Mammary microvascular endothelial cell (primary cell): ENCODE data around the gene DDX20. TPM values are rescaled to one million over a fixed set of nuclear protein-coding genes. Genes with fewer than 3 reads are reported as not detected.

Experiments used
- total RNA-seq: library from RNA; depleted of rRNA; stranded (reverse); fragments of >200 nt; gene quantifications from 2 replicates; pipeline ENCODE4 v1.2.3, GENCODE V29; 2015

Gene DDX20, protein sequence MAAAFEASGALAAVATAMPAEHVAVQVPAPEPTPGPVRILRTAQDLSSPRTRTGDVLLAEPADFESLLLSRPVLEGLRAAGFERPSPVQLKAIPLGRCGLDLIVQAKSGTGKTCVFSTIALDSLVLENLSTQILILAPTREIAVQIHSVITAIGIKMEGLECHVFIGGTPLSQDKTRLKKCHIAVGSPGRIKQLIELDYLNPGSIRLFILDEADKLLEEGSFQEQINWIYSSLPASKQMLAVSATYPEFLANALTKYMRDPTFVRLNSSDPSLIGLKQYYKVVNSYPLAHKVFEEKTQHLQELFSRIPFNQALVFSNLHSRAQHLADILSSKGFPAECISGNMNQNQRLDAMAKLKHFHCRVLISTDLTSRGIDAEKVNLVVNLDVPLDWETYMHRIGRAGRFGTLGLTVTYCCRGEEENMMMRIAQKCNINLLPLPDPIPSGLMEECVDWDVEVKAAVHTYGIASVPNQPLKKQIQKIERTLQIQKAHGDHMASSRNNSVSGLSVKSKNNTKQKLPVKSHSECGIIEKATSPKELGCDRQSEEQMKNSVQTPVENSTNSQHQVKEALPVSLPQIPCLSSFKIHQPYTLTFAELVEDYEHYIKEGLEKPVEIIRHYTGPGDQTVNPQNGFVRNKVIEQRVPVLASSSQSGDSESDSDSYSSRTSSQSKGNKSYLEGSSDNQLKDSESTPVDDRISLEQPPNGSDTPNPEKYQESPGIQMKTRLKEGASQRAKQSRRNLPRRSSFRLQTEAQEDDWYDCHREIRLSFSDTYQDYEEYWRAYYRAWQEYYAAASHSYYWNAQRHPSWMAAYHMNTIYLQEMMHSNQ
- 16.0 and 19.5 TPM in 2 replicates for total RNA-seq

DNA sequence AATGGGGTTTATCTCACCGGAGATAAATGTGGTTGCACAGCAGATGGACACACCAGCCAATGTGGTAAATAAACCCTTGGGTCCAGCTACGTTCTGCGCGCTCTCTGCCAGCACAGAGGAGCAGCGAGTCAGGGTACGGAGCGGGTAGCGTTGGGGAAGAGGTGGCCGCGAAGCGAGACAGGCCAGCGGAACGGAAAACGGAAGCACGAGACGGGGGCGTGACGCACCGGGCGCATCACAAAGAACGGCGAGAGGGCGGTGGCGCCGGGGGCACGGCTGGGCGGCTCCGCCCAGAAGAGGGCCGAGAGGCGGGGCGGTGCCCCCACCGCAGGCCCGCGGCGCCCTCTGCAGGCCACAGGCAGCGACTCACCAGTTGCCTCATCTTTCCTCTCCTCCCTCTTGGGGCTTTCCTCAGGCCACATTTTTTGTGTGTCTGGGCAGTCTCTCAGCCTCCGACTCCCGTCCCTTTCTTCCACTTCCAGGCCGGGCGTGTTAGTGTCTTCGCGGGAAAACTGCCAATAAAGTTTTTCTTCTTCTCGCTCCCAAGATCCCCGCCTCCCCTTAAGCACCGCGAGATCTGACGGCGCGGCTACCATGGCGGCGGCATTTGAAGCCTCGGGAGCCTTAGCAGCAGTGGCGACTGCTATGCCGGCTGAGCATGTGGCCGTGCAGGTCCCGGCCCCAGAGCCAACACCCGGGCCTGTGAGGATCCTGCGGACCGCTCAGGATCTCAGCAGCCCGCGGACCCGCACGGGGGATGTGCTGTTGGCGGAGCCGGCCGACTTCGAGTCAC, at the start of gene DDX20:
TSS of gene DDX20 (plus strand) at position 571 of the 793 bp plus-strand sequence. CDS start at position 595, 24 bp downstream.

DNA sequence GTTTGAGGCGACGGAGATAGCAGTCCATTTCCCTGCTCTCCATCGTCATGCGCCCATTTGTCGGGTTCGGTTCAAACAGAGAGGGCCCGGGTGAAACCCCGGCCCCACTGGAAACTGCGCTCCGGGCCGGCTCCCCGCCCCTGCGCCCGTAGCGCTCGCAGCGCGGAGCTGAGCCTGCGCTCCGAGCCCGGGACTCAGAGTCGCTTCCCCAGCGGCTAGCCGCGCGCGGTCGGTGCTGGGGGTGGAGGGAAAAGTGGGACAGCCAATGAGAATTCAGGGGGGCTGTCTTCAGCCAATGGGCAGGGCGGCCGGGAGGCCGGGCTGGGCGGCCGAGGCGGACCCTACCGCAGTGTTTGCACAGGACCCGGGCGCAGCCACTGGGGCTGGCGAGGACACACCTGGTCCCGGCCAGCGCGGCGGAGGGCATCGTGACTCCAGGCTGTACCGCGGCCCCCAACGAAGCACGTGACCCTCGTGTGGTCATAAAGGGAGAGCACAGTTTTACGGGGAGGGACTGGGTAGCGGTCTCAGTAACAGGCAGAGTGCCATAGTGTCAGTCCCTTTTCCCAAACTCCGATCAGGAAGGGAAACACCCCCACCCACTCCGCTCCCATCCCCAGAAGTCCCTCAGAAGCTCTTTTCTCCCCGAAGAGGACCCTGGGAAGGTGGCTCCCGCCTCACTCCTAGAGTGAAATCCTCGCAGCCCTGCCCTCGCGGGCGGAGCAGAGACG, 16.3 kb upstream of the DDX20 start, which contains the start of gene INKA2:
TSS of gene INKA2 (minus strand) at position 202 of the 731 bp plus-strand sequence. CDS start at position 49, 153 bp downstream.

Other genes with a start within 250 kb of the DDX20 start
- 35.0 and 47.7 TPM in 2 replicates for gene RAP1A, start 136.1 kb upstream of the DDX20 start, total RNA-seq
- gene INKA2, start 16.5 kb upstream of the DDX20 start, total RNA-seq, result 2.1 and 4.4 TPM in 2 replicates
- gene KCND3, start 233.8 kb downstream of the DDX20 start, total RNA-seq, result 0.05 and 0.07 TPM in 2 replicates